ENCODE data around the gene GRSF1.
"Not testable (repeated sequence)": the region's sequence is repeated elsewhere in the genome, so short reads cannot be mapped to it uniquely, and the experiment has no call there.

Gene GRSF1

GRCh38 chr4:70839589-70840093 lies at the start of gene GRSF1:
TSS of gene GRSF1 (minus strand) at chr4:70839890. CDS start at chr4:70839827, 63 bp downstream.
- DNase-seq, result peak; percentile 91 to 92

DNA sequence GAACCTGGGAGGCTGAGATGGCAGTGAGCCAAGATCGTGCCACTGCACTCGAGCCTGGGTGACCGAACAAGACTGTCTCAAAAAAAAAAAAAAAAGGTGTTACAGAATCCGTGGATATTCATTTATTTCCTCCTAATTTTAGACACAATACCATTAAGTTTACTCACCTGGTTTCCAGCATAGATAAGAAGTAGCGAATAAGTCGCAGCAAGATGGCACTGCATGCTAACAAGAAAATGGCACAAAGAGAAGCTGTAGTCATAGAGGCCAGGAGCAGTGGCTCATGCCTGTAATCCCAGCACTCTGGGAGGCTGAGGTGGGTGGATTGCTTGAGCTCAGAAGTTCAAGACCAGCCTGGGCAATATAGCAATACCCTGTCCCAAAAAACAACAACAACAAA lies 45.5 kb upstream of the GRSF1 start:
- no peak for DNase-seq

DNA sequence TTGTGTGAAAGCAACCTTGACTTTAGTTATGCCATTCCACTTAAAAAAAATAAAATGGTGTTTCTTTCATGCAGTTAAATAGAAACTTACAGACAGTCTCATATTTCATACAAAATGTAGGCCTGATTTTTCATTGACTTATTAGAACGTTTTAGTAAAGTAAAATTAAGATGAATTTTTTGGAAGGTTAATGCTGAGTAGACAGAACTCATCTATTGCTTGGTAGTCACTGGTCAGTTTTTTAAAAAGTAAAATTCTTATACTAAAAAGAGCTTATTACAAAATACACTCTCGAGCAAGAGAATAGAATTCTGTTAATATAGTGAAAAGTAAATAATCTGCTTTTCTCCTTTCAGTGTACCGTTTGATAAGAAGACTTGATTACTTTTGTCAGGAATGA lies 41.0 kb upstream of the GRSF1 start:
- DNase-seq, result no peak

DNA sequence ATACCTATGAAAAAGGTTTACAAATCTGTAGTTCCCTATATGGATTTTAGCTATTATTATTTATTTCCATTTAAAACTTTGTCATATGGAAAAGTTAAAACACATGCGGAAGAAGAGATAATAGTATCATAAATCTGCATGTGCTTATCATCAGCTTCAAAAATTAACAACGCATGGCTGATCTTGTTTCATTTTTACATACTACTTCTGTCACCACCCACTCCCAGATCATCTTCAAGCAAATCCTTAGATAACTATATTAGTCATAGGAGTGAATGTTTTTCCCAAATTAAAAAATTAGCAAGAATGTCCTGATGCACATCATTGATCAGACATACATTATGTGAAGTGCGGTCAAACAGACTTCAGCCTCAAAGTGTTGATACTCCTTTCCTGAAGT lies 37.9 kb upstream of the GRSF1 start:
- DNase-seq, result no peak

DNA sequence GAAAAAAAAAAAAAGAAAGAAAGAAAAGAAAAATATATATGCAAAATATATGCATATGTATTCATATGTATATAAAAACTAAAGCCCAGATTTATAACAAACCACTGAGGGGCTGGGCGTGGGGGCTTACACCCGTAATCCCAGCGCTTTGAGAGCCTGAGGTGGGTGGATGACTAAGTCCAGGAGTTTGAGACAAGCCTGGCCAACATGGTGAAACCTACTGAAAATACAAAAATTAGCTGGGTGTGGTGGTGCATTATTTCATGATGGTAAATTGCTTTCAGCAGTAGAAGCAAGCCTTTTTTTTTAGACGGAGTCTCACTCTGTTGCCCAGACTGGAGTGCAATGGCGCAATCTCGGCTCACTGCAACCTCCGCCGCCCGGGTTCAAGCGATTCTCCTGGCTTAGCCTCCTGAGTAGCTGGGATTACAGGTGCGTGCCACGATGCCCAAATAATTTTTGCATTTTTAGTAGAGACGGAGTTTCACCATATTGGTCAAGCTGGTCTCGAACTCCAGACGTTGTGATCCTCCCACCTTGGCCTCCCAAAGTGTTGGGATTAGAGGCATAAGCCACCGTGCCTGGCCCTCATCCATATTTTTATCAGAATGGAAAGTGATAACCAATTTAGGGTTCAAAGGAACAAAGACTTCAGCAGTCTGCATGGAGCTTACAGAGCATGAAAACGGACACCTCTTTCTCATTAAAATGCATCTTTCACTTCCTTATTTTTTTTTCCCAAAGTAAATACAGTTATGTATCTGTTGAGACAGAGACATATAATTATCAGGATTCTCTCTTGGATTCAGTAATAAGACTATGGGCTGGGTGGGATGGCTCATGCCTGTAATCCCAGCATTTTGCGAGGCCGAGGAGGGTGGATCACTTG lies 34.8 kb upstream of the GRSF1 start:
- DNase-seq, result no peak

GRCh38 chr4:70873216-70873615 lies 33.5 kb upstream of the GRSF1 start:
- no peak for DNase-seq

GRCh38 chr4:70868778-70869177 lies 29.1 kb upstream of the GRSF1 start:
- DNase-seq, result no peak

GRCh38 chr4:70863099-70863790 lies 23.6 kb upstream of the GRSF1 start:
- DNase-seq, result no peak

- DNase-seq, result no peak
Observed at GRCh38 chr4:70859066-70859465, 19.4 kb upstream of the GRSF1 start.

GRCh38 chr4:70858454-70858853 lies 18.8 kb upstream of the GRSF1 start:
- no peak for DNase-seq

- DNase-seq, result no peak
Observed at GRCh38 chr4:70855464-70855863, 15.8 kb upstream of the GRSF1 start.

DNA sequence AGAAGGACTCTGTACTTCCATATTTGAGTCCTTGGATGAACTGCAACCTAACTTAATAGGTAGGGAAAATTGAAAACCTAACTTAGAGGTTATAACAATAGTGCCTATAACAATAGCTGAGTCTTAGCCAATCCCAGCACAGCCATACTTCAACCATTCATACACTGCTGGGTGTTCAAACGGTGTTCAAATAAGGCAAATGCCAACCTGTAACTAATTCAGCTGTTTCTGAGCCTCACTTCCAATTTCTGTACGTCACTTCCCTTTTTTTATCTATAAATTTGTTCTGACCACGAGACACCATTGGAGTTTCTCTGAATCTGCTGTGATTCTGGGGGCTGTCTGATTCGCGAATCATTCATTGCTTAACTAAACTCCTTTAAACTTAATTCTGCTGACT lies 9.6 kb upstream of the GRSF1 start:
- no peak for DNase-seq

DNA sequence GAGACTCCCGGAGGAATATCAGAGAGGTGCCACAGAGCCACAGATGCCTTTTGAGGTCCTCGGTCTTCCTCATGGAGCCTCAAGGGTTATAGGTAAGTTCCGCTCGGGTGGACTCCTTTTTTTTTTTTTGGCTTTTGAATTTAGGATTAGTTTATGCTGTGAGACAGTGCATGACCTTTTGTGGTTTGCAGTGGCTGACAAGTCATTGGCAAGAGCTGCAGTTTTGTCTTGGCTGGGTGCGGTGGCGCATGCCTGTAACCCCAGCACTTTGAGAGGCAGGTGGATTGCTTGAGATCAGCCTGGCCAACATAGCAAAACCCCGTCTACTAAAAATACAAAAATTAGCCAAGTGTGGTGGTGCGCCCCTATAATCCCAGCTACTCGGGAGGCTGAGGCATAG lies 4.5 kb upstream of the GRSF1 start:
- no peak for DNase-seq

DNA sequence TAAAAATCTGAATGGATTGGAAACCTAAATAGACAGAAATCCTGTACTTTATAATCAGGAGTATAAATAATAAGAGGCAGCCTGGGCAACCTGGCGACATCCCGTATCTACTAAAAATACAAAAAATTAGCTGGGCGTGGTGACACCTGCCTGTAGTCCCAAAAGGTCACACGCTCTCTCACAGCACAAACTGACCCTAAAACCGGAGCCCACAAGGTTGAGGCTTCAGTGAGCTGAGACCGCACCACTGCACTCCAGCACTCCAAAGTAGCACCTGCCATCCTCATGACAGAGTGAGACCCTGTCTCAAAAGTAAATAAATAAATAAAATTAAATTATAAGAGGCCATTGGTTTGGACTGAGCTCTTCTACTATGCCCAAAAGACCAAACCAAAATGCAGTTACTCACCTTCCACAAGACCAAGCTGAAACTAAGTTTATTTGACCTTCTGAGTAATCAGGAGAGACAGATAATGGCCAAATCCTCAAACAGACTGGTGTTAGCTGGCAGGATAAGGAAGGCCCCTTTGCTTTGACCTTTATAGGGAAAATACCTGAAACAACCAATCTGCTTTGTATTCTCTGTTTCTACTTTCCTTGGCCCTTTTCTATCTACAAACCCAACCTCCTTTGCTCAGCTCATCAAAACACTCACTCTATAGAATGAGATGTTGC lies 3.2 kb upstream of the GRSF1 start:
- no peak for DNase-seq

GRCh38 chr4:70841951-70842350 lies 2.3 kb upstream of the GRSF1 start:
- no peak for DNase-seq

DNA sequence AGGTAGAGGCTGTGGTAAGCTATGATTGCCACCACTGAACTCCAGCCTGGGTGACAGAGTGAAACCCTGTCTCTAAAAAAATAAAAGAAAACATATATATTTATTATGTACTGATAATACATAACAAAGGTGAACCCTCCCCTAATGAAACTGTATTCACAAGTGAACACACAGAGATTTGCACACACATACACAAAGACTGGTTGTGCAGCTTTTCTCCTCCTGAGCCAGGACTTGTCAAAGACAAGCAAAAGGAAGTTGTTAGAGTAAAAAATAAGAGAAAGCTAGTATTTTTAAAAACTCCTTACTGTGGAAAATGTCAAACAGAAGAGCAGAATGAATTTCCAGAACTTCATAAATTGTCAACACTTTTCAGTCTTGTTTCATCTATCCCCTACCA lies 1.5 kb upstream of the GRSF1 start:
- no peak for DNase-seq

DNA sequence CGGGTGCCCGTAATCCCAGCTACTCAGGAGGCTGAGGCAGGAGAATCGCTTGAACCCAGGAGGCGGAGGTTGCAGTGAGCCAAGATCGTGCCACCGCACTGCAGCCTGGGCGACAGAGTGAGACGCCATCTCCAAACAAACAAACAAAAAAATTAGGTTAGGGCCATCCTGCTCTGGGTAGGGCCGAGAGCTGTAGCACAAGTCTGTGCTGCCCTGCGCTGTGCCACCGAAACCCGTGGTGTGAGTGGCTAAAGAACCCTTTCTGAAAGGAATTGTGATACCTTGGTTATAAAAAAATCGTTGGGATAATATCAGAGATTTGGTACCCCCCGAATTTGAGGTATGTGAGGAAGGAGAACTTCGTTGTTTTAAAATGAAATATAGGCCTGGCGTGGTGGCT lies 941 bp upstream of the GRSF1 start:
- not testable (repeated sequence) for DNase-seq

GRCh38 chr4:70840137-70840536 lies 447 bp upstream of the GRSF1 start:
- DNase-seq, result peak; percentile 60 to 66

- peak; percentile 63 to 67 for DNase-seq
Observed at GRCh38 chr4:70838666-70839588, 763 bp downstream of the GRSF1 start.

GRCh38 chr4:70838204-70838603 lies 1.5 kb downstream of the GRSF1 start:
- DNase-seq, result no peak

DNA sequence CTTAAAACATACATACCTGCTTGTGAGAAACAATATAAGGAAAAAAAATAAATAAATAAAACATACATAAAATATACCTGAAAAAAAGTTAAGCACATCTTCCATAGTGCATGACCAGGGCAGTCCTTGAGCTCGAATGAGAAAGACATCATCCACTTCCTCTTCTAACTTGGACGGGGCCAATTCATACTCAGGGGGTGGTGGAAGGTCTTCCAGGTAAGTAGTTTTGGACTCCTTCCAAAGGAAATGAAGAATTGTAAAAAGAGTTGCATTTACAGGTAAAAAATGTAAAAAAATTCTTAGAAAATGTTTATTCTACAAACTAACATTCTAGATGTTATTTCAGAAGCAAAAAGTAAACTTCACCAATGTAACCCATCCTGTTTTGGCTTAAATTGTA lies 3.6 kb downstream of the GRSF1 start:
- no peak for DNase-seq

DNA sequence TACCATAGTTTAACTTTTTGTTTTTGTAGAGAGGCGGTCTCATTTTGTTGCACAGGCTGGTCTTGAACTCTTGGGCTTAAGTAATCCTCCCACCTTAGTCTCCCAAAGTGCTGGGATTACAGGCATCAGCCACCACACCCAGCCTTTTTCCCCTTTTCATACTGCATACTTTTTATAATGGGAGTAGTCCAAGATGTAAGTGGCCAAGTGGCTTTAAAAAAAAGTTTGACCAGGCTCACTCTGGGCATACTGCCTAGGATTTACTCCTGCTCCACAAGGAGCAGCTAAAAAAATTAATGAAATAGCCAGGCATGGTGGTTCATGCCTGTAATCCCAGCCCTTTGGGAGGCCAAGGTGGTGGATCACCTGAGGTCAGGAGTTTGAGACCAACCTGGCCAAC lies 6.0 kb downstream of the GRSF1 start:
- DNase-seq, result no peak
